HG02885 (cell line): Measurements from ENCODE around the gene ZNF277.
"Not testable (repeated sequence)": the region's sequence is repeated elsewhere in the genome, so short reads cannot be mapped to it uniquely, and the experiment has no call there.

Source experiments
- ATAC-seq: cut with Tn5 transposase; IDR thresholded peaks from one replicate; pipeline ENCODE4 v1.9.1; 2021; ENCODE audit warnings: mild to moderate bottlenecking; ENCODE audit not compliant: unreplicated experiment, poor library complexity

Gene ZNF277

GRCh38 chr7:112283382-112283910 is 77.0 kb downstream of the ZNF277 start:
- peak; percentile 72 for ATAC-seq

DNA sequence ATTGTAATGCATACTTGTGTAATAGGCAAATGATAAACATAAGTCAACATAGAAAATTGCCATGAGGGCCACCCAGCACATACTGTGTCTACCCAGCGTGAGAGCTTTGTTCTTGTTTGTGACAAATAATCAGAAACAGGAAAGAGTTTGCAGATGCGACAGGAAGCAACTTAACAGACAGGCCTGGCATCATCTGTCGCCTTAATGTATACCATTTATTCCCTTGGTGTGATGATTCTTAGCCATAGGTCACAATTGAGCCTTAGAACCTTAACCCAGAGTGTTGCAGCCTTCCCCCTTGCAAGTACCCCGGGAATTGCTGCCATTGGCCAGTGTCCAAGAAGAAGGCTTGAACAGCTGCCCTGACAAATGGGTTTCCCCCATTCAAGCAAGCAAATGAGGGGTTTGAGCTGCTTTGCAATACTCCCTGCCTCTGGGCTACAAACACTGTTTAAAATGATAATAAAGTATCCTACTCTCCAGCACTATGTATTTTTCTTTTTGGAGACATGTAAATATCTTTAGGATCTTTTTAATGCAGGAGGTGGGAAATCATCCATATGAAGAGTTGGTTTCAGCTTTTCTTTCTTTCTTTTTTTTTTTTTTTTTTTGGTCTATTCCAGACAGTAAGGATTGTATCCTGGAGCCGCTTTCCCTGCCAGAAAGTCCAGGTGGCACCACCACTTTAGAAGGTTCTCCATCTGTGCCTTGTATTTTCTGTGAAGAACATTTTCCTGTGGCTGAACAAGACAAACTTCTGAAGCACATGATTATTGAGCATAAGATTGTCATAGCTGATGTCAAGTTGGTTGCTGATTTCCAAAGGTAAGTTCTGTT is 80.0 kb downstream of the ZNF277 start:
- peak; percentile 32 for ATAC-seq

DNA sequence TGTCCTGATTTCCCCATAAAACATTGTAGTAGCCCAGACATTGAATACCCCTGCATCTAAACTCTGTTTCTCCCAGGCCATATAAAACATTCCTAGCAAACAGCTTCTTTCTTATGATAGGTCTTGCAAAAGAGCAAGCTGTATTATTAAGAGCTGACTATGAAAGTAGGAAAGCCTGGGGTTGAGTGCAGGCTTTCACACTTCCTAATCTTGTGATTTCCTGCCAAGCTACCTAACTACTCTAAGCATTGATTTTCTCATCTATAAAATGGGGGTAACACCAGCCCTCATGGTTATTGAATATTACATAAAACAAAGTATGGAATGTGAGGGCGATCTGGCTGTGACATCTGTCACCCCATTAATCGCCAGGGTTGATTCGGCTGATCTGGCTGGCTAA is 81.8 kb downstream of the ZNF277 start:
- ATAC-seq: no peak

DNA sequence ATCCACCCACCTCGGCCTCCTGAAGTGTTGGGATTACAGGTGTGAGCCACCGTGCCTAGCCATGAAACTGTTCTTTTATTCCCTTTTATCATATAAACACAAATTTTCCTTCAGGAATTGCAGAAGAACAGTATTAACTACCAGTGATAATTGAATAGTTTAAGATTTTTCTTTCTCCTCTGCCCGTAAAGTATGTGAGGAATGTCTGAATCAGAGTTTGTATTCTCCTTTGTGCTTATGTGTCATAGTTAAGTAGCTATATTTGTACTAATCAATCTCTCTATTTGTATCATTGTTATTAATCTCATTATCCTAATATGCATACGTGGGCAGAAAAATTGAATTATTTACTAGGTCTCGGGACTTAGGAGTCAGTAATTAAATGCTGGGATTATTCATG is 83.6 kb downstream of the ZNF277 start:
- no peak for ATAC-seq

DNA sequence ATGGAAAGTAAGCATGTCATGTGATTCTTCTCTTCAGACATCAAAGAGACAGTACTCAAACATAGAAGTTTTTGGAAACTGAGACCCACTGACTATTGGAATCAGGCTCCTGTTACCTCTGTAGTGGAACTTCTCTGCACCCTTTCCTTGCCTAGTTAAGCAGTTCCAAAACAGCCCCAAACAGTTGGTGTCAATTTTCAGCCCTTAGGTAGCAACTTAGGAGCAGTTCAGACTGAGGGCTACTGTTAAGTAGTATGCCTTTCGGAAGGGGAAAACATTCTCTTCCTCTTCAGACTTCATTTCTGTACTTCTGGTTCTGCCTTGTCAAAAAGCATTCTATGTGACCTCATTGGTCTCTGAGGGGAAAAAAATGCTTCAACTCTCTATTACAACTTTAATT is 85.7 kb downstream of the ZNF277 start:
- no peak for ATAC-seq

- ATAC-seq: no peak
Observed at GRCh38 chr7:112293416-112293815, 86.9 kb downstream of the ZNF277 start.

- no peak for ATAC-seq
Observed at GRCh38 chr7:112296432-112296831, 89.9 kb downstream of the ZNF277 start.

GRCh38 chr7:112297681-112298080 is 91.2 kb downstream of the ZNF277 start:
- ATAC-seq: no peak

- ATAC-seq: no peak
Observed at GRCh38 chr7:112298543-112299100, 92.1 kb downstream of the ZNF277 start.

GRCh38 chr7:112300072-112300471 is 93.6 kb downstream of the ZNF277 start:
- ATAC-seq: no peak

DNA sequence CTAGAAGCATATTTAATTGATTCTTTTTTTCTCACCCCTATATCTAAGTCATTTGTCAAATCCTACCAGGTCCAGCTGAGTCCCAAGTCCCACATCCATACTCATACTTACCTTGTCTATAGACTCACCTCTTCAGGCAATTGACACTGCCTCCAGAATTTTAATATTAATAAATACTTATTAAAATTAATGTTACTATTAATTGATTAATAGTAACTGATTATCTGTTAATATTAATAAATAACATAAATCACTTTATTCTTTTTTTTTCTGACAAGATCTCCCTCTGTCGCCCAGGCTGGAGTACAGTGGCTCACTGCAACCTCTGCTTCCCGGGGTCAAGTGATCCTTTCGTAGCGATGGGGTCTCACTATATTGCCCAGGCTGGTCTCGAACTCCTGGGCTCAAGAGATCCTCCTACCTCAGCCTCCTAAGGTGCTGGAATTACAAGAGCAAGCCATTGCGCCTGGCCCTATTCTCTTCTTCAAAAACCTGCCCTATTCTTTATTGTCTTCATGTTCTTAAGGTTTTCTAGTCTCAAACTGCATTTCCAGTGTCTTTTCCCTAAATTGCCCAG is 94.4 kb downstream of the ZNF277 start:
- no peak for ATAC-seq

- peak; percentile 53 for ATAC-seq
Observed at GRCh38 chr7:112302566-112302965, 96.1 kb downstream of the ZNF277 start.

DNA sequence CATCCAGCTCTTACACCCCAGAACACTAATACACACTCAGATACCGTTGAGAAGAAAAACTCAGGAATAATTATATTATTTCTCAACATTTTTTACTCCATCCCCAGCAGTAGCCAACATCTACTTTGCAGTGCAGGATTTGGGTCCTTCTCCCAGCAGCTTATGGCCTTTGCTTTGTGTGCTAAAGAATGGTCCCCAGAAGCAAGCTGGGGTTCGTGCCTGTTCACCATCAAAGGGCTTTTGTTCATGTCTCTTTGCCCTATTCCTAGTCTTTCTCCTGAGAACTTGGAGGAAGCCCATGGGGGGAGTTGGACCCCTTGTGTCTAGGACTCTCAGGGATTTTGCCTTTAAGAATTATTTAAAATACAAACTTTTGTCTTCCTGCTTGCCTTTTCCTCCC is 100.4 kb downstream of the ZNF277 start:
- no peak for ATAC-seq

- no peak for ATAC-seq
Observed at GRCh38 chr7:112307506-112307905, 101.0 kb downstream of the ZNF277 start.

GRCh38 chr7:112308974-112309373 is 102.5 kb downstream of the ZNF277 start:
- ATAC-seq: no peak

DNA sequence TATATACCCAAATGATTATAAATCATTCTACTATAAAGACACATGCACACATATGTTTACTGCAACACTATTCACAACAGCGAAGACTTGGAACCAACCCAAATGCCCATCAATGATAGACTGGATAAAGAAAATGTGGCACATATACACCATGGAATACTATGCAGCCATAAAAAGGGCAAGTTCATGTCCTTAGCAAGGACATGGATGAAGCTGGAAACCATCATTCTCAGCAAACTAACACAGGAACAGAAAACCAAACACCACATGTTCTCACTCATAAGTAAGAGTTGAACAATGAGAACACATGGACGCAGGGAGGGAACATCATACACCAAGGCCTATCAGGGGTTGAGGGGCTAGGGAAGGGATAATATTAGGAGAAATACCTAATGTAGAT is 110.3 kb downstream of the ZNF277 start:
- ATAC-seq: not testable (repeated sequence)

- ATAC-seq: no peak
Observed at GRCh38 chr7:112322070-112322469, 115.6 kb downstream of the ZNF277 start.

- ATAC-seq: no peak
Observed at GRCh38 chr7:112327566-112327965, 121.1 kb downstream of the ZNF277 start.

- no peak for ATAC-seq
Observed at GRCh38 chr7:112331492-112331891, 125.0 kb downstream of the ZNF277 start.

GRCh38 chr7:112334366-112334765 is 127.9 kb downstream of the ZNF277 start:
- ATAC-seq: no peak

GRCh38 chr7:112336261-112336660 is 129.8 kb downstream of the ZNF277 start:
- ATAC-seq: no peak
